Heart right ventricle (tissue), 16 donors: ENCODE data around the gene CACTIN. TPM values are rescaled to one million over a fixed set of nuclear protein-coding genes. Genes with fewer than 3 reads are reported as not detected.
A peak's percentile ranks its signal among the peaks of the same experiment; 100 is the strongest.
"Not testable (repeated sequence)": the region's sequence is repeated elsewhere in the genome, so short reads cannot be mapped to it uniquely, and the experiment has no call there.

ENCODE experiments used
- ATAC-seq, 8 donors: fragments of 200-7000 bp; cut with Tn5 transposase; one replicate each; pipeline ENCODE4 v1.9.1; 2020; ENCODE audit warnings: mild to moderate bottlenecking in 8 of 8, moderate library complexity in 8 of 8, moderate number of reproducible peaks in 1 of 8
- DNase-seq, 2 donors: peaks; one replicate each; pipeline ENCODE4 v3.0.0-alpha.2; 2020
- H3K27ac ChIP-seq, 10 donors: fragments of 200-600 bp; sonication (generic) in 2 of 10; one replicate each; pipeline versions ENCODE4 v1.5.0 to v1.8.0; 2020 to 2022; ENCODE audit warnings: mild to moderate bottlenecking in 3 of 10
- H3K27me3 ChIP-seq, 7 donors: fragments of 200-600 bp; one replicate each; pipeline ENCODE4 v1.8.0; 2021 to 2022; ENCODE audit warnings: mild to moderate bottlenecking in 2 of 7
- H3K36me3 ChIP-seq, 9 donors: fragments of 200-600 bp; sonication (generic) in 1 of 9; one replicate each; pipeline versions ENCODE4 v1.5.0 to v1.8.0; 2020 to 2022; ENCODE audit warnings: mild to moderate bottlenecking in 2 of 9
- H3K4me1 ChIP-seq, 9 donors: fragments of 200-600 bp; sonication (generic) in 1 of 9; one replicate each; pipeline versions ENCODE4 v1.5.0 to v1.8.0; 2020 to 2022; ENCODE audit warnings: mild to moderate bottlenecking in 4 of 9
- H3K4me3 ChIP-seq, 10 donors: fragments of 200-600 bp; sonication (generic) in 2 of 10; one replicate each; pipeline versions ENCODE4 v1.5.0 to v1.8.0; 2020 to 2022; ENCODE audit warnings: mild to moderate bottlenecking in 7 of 10, moderate library complexity in 2 of 10
- H3K9me3 ChIP-seq, 11 donors: fragments of 200-600 bp in 10 of 11; sonication (generic) in 2 of 11; one replicate each; pipeline versions ENCODE4 v1.5.0 to v1.8.0; 2013 to 2022; ENCODE audit warnings: mild to moderate bottlenecking in 2 of 11, control low read depth in 1 of 11, moderate library complexity in 1 of 11
- CTCF ChIP-seq, 9 donors: fragments of 200-600 bp; sonication (generic) in 2 of 9; IDR thresholded peaks; one replicate each; pipeline versions ENCODE4 v1.5.0 to v1.8.0; 2021 to 2022; ENCODE audit warnings: antibody characterized with exemption in 9 of 9, mild to moderate bottlenecking in 5 of 9, moderate library complexity in 1 of 9
- WGBS, 2 donors: extraction: QIAGEN DNeasy Blood & Tissue Kit; methylation state at CpG; one replicate each; pipeline ENCODE4 v1.1.7; 2013; ENCODE audit warnings: inconsistent platforms in 1 of 2; 5-methylcytosine and 5-hydroxymethylcytosine counted together
- intact Hi-C, 10 donors: fragments of 100-400 bp; cut with DNase I; formaldehyde crosslinking; loops; one replicate each; pipeline versions ENCODE4 v1.11.1 to v1.14.2; 2022
- polyA plus RNA-seq, 2 donors: library from polyadenylated mRNA; stranded (reverse); fragments of 200-250 nt; gene quantifications; one replicate each; pipeline ENCODE4 v1.2.3, GENCODE V29; 2013
- total RNA-seq, 10 donors: library from RNA; stranded (reverse); fragmentation: NEBNext Ultra II Directional in 3 of 10; extraction: Animal tissue kit (Norgen Biotek cat#: 25700) in 3 of 10; gene quantifications; one replicate each; pipeline versions ENCODE4 v1.2.1 to v1.2.4, GENCODE V29; 2021 to 2023
- donor health status: Arrhythmogenic right ventricular cardiomyopathy.
- donor health status: ischemic (EF 13 %, LVEDD 7.1; RV severe dilation, severe dysfunction).
- donor health status: healthy with polysubstance abuse.
- donor health status: DM: no; HTN: yes; CAD: no.
- donor health status: DM: no; HTN: no; CAD: no.
- donor health status: ischemic (EF 25% LVEDD 6.9; RV normal size, moderate dysfunction).
- donor health status: ischemic (EF 25% LVEDD 5.7; RV mildly dilated, moderate dysfunction).
- donor health status: healthy.
- donor health status: DM: yes; HTN: yes; CAD: no.
- donor health status: Ischemic cardiomyopathy.
- donor health status: ischemic (EF 35%, LVEDD 5.7; RV mildly dilated, moderate dysfunction).
- donor health status: nonischemic (EF 11% LVEDD 7.7; RV severe dilation, severe dysfunction).
- donor health status: DM: yes; HTN: yes; CAD: no.
- donor health status: PGD.
- donor health status: ischemic (EF 29% LVEDD 5.4; RV normal size, mild dysfunction).
- donor health status: nonischemic (EF 23%, LVEDD 6.1; RV moderate dilation, normal function).

Gene CACTIN
- total and polyA plus RNA-seq, 12 donors = 9.7 to 17.6 (median 12.7) TPM

GRCh38 chr19:3572132-3572854 is 54.3 kb downstream of the CACTIN start:
- no peak for TF ChIP-seq CTCF (IDR thresholded peaks at IDR 0.05)
- Histone ChIP-seq H3K27ac (peak overlapping the region in 6 of 10 donors; percentile 37 to 84 (median 60)), H3K9me3 (no peaks in the 10 kb centered on the region), H3K4me1 (peaks cover 10 to 40% (median 26%) of the 10 kb centered on the region in 9 donors), H3K4me3 (peak overlapping the region; percentile 59 to 100 (median 96)), H3K36me3 (peaks cover 0 to 13% (median 0%) of the 10 kb centered on the region in 9 donors), H3K27me3 (no peaks in the 10 kb centered on the region)
- peak; percentile 96 to 99 (median 98) for ATAC-seq
- WGBS, 2 donors = 1% methylated on average over 48 of the region's 48 CpGs
- DNase-seq = peak; percentile 100
- intact Hi-C loops = loop anchor here in 4 of 10 donors (1.0 to 10.0 kb wide), 3 partner anchors 15 to 65 kb away; partner anchors contain the start of genes MFSD12 (in 3 of the 4), CACTIN (in 1 of the 4) and FZR1 (in 1 of the 4)

- H3K4me1 ChIP-seq = peaks cover 5 to 27% (median 15%) of the 10 kb centered on the region in 9 donors
- 81 to 83% methylated on average over 7 of the region's 7 CpGs for WGBS, 2 donors
- ATAC-seq = no peak
- H3K27me3 ChIP-seq = no peaks in the 10 kb centered on the region
- DNase-seq = no peak
- no peak for TF ChIP-seq CTCF (IDR thresholded peaks at IDR 0.05)
- H3K9me3 ChIP-seq = no peaks in the 10 kb centered on the region
- intact Hi-C loops = loop anchor here in 1 of 10 donors (10.0 kb wide), 1 partner anchor 54 kb away; the partner anchor contains the start of gene CACTIN
- no peak overlapping the region for H3K4me3 ChIP-seq
- no peak overlapping the region for H3K27ac ChIP-seq
- H3K36me3 ChIP-seq = peaks cover 0 to 13% (median 0%) of the 10 kb centered on the region in 9 donors
Measured at GRCh38 chr19:3570606-3571011, 56.0 kb downstream of the CACTIN start.

- not testable (repeated sequence) for ATAC-seq, H3K4me3 ChIP-seq, DNase-seq, H3K9me3 ChIP-seq, H3K36me3 ChIP-seq, H3K27me3 ChIP-seq, H3K27ac ChIP-seq
- 90 to 91% methylated on average over 11 of the region's 11 CpGs for WGBS, 2 donors
- H3K4me1 ChIP-seq = peaks cover 5 to 21% (median 15%) of the 10 kb centered on the region in 9 donors
- intact Hi-C loops = loop anchor here in 1 of 10 donors (10.0 kb wide), 1 partner anchor 55 kb away; the partner anchor contains the start of gene CACTIN
Measured at GRCh38 chr19:3570042-3570441, 56.5 kb downstream of the CACTIN start.

GRCh38 chr19:3565139-3565538 is 61.5 kb downstream of the CACTIN start:
- H3K36me3 ChIP-seq = no peaks in the 10 kb centered on the region
- no peaks in the 10 kb centered on the region for H3K27me3 ChIP-seq
- H3K27ac ChIP-seq = no peak overlapping the region
- DNase-seq (no peak), ATAC-seq (no peak)
- WGBS, 2 donors = 90 to 93% methylated on average over 19 of the region's 19 CpGs
- H3K4me3 ChIP-seq = no peak overlapping the region
- H3K9me3 ChIP-seq = no peaks in the 10 kb centered on the region
- intact Hi-C loops = no loop called here
- H3K4me1 ChIP-seq = no peaks in the 10 kb centered on the region
- TF ChIP-seq CTCF (IDR thresholded peaks at IDR 0.05) = no peak
